Measurements from ENCODE around the gene MAPKAP1. TPM values are rescaled to one million over a fixed set of nuclear protein-coding genes. Genes with fewer than 3 reads are reported as not detected.
A peak's percentile ranks its signal among the peaks of the same experiment; 100 is the strongest.

The MAPKAP1 gene
- total RNA-seq, 2 donors from 2014 or later = 75.3 to 91.6 TPM

- H3K4me3 ChIP-seq (ENCODE audit: low read length) = no peak overlapping the region
- H3K27ac ChIP-seq (ENCODE audit: low read depth, low read length) = no peak overlapping the region
- 96 to 100% methylated on average over 3 to 5 of the region's 5 CpGs for WGBS, 2 experiments (ENCODE audit: insufficient coverage in 1 of 2, insufficient read length in 1 of 2)
- Mint-ChIP-seq H3K4me1 (peaks cover 25% of the 10 kb centered on the region), H3K27ac (no peak overlapping the region), H3K36me3 (ENCODE audit: low read depth) (peaks cover 4% of the 10 kb centered on the region), H3K4me3 (no peak overlapping the region), H3K27me3 (ENCODE audit: insufficient read depth) (no peaks in the 10 kb centered on the region), H3K9me3 (no peaks in the 10 kb centered on the region)
- no peak overlapping the region for H3K9ac ChIP-seq (ENCODE audit: extremely low read depth, low read length, poor library complexity, severe bottlenecking)
- H3K36me3 ChIP-seq (ENCODE audit: control insufficient read depth, insufficient read depth, low read length) = peaks cover 4% of the 10 kb centered on the region
- no peaks in the 10 kb centered on the region for H3K4me1 ChIP-seq (ENCODE audit: control insufficient read depth, insufficient read depth, low read length)
- no peaks in the 10 kb centered on the region for H3K9me3 ChIP-seq (ENCODE audit: control insufficient read depth, low read length)
- H3K27me3 ChIP-seq (ENCODE audit: control insufficient read depth, insufficient read depth, low read length, poor library complexity, severe bottlenecking) = no peaks in the 10 kb centered on the region
- no peak for DNase-seq
- TF ChIP-seq CTCF (conservative IDR thresholded peaks at IDR 0.05) = no peak
Measured at GRCh38 chr9:125681657-125682056, 25.4 kb downstream of the MAPKAP1 start.

GRCh38 chr9:125681086-125681622, 25.9 kb downstream of the MAPKAP1 start:
- Histone ChIP-seq H3K9me3 (ENCODE audit: control insufficient read depth, low read length) (no peaks in the 10 kb centered on the region), H3K4me3 (ENCODE audit: low read length) (no peak overlapping the region), H3K9ac (ENCODE audit: extremely low read depth, low read length, poor library complexity, severe bottlenecking) (no peak overlapping the region), H3K27ac (ENCODE audit: low read depth, low read length) (no peak overlapping the region), H3K36me3 (ENCODE audit: control insufficient read depth, insufficient read depth, low read length) (peaks cover 4% of the 10 kb centered on the region), H3K27me3 (ENCODE audit: control insufficient read depth, insufficient read depth, low read length, poor library complexity, severe bottlenecking) (no peaks in the 10 kb centered on the region), H3K4me1 (ENCODE audit: control insufficient read depth, insufficient read depth, low read length) (no peaks in the 10 kb centered on the region)
- no peak for DNase-seq
- Mint-ChIP-seq H3K27ac (peak overlapping the region; percentile 27), H3K9me3 (no peaks in the 10 kb centered on the region), H3K36me3 (ENCODE audit: low read depth) (peaks cover 4% of the 10 kb centered on the region), H3K27me3 (ENCODE audit: insufficient read depth) (no peaks in the 10 kb centered on the region), H3K4me3 (no peak overlapping the region), H3K4me1 (peaks cover 25% of the 10 kb centered on the region)
- no peak for TF ChIP-seq CTCF (conservative IDR thresholded peaks at IDR 0.05)
- 80 to 90% methylated on average over 1 to 3 of the region's 3 CpGs for WGBS, 2 experiments (ENCODE audit: insufficient coverage in 1 of 2, insufficient read length in 1 of 2)

GRCh38 chr9:125680445-125680844, 26.6 kb downstream of the MAPKAP1 start:
- Histone ChIP-seq H3K27ac (ENCODE audit: low read depth, low read length) (no peak overlapping the region), H3K36me3 (ENCODE audit: control insufficient read depth, insufficient read depth, low read length) (peaks cover 4% of the 10 kb centered on the region), H3K4me1 (ENCODE audit: control insufficient read depth, insufficient read depth, low read length) (no peaks in the 10 kb centered on the region), H3K27me3 (ENCODE audit: control insufficient read depth, insufficient read depth, low read length, poor library complexity, severe bottlenecking) (no peaks in the 10 kb centered on the region), H3K9ac (ENCODE audit: extremely low read depth, low read length, poor library complexity, severe bottlenecking) (no peak overlapping the region), H3K4me3 (ENCODE audit: low read length) (no peak overlapping the region), H3K9me3 (ENCODE audit: control insufficient read depth, low read length) (no peaks in the 10 kb centered on the region)
- no peak for TF ChIP-seq CTCF (conservative IDR thresholded peaks at IDR 0.05)
- H3K4me1 Mint-ChIP-seq = peaks cover 25% of the 10 kb centered on the region
- no peak overlapping the region for H3K4me3 Mint-ChIP-seq
- H3K27ac Mint-ChIP-seq = no peak overlapping the region
- no peaks in the 10 kb centered on the region for H3K9me3 Mint-ChIP-seq
- no peak for DNase-seq
- no peaks in the 10 kb centered on the region for H3K27me3 Mint-ChIP-seq (ENCODE audit: insufficient read depth)
- H3K36me3 Mint-ChIP-seq (ENCODE audit: low read depth) = peaks cover 4% of the 10 kb centered on the region
